ENCODE measurements around the gene PLSCR1.

Gene PLSCR1

DNA sequence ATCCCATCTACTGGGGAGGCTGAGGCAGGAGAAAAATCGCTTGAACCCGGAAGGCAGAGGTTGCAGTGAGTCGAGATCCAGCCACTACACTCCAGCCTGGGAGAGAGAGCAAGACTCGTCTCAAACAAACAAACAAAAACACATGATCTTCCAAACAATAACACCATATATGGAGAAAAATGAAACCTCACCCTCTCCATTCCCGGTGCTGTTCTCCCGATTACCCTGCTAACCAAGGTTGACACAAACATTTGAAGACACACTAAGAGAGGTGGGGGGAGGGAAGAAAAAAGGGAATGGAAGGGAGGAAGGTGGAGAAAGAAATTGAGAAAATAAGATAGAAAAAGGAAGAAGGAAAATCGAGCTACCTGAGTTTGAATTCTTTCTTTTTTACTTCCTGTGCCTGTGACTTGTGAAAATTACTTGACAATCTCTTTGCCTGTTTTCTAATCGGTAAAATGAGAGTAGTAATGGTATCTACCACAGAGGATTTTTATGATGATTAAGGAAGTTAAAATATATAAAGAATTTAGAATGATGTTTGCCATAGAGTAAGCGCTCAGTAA, 73.9 kb downstream of the PLSCR1 start:
- no peak for DNase-seq

DNA sequence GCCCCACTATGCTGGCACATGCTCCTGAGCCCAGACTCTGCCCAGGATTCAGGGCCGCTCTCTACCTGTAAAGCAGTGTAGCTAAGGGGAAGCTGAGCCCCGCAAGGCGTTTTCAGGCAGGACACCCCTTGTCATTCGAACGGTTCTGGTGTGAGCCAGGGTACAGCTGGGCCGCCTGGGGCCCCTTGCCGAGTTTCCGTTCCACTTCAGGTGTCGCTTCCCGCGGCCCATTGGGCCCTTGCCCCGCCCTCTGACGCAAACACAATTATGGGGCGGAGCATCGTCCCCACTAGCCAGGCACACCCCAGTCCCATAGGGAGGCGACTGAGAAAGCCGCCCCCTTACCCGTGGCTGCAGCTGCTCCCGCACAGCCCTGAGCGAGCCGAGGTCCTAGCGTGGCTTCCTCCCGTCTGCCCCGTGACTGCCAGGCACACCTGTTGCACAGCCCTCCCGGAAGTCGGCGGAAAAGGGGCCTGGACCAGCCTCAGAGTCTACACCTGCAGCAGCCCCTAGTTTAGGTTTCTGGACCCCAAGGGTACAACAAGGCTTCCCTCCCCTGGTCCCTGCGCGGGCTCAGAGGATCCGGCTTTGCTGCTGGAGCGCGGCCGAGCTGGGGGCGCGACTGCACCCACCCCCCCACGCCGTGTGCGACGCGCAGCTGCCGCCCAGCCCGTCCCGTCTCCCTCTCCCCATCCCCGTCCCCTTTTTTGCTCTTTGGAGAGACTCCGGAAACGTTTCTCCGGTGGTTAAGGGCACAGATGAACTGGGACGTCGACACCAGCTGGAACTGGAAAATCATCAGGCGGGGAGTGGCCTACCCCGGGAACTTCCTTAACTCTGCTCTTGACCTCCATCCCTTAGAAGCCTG, 75.0 kb downstream of the PLSCR1 start, which contains the start of gene PLSCR2:
Gene PLSCR2 (minus strand): TSS at position 412 of the 868 bp plus-strand sequence. CDS start 9,657 bp downstream, outside the sequence.
- peak; percentile 69 for DNase-seq

GRCh38 chr3:146468671-146469149, 75.7 kb downstream of the PLSCR1 start:
- no peak for DNase-seq

GRCh38 chr3:146468234-146468633, 76.2 kb downstream of the PLSCR1 start:
- no peak for DNase-seq

DNA sequence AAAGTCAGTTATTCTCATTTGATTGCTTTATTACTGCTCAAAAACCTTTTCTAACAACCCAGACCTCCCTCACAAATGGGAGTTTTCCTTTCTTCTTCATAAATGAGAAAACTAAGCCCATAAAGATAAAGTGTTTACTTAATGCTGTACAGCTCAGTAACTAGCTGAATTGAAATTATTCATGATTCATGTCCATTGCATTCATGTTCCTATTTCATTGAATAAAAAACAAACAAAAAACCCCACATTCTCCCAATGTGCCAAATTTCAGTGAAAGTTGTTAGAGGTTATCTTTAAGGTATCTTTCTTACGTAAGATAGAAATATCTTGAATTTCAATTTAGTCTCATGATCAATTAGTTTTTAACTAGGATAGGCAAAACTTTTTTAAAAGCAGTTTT, 77.8 kb downstream of the PLSCR1 start:
- no peak for DNase-seq

- no peak for DNase-seq
These were observed 78.5 kb downstream of the PLSCR1 start for GRCh38 chr3:146465693-146466465.

Data from left hindlimb (tissue), 1 donor.